ENCODE data around the gene NOL12. TPM values are rescaled to one million over a fixed set of nuclear protein-coding genes. Genes with fewer than 3 reads are reported as not detected.

Gene NOL12
- total RNA-seq, 4 donors from 2014 or later: 44.1 to 143 (median 57.2) TPM

GRCh38 chr22:37697538-37697835 lies 11.3 kb downstream of the NOL12 start:
- WGBS, 2 donors (ENCODE audit: low coverage in 1 of 2): 68% methylated on average over 3 of the region's 3 CpGs; no CpG with 5 or more reads in 1 of the 2 donors
- H3K9me3 ChIP-seq: no peaks in the 10 kb centered on the region
- no peak for DNase-seq
- peaks cover 0 to 4% (median 0%) of the 10 kb centered on the region in 4 donors for H3K36me3 ChIP-seq
- H3K27me3 ChIP-seq: no peaks in the 10 kb centered on the region
- TF ChIP-seq EP300 (IDR thresholded peaks at IDR 0.05; ENCODE audit: low read depth): no peak
- TF ChIP-seq POLR2AphosphoS5 (IDR thresholded peaks at IDR 0.05): no peak
- TF ChIP-seq POLR2A (IDR thresholded peaks at IDR 0.05): no peak
- TF ChIP-seq, protein P1, sequence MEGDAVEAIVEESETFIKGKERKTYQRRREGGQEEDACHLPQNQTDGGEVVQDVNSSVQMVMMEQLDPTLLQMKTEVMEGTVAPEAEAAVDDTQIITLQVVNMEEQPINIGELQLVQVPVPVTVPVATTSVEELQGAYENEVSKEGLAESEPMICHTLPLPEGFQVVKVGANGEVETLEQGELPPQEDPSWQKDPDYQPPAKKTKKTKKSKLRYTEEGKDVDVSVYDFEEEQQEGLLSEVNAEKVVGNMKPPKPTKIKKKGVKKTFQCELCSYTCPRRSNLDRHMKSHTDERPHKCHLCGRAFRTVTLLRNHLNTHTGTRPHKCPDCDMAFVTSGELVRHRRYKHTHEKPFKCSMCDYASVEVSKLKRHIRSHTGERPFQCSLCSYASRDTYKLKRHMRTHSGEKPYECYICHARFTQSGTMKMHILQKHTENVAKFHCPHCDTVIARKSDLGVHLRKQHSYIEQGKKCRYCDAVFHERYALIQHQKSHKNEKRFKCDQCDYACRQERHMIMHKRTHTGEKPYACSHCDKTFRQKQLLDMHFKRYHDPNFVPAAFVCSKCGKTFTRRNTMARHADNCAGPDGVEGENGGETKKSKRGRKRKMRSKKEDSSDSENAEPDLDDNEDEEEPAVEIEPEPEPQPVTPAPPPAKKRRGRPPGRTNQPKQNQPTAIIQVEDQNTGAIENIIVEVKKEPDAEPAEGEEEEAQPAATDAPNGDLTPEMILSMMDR (IDR thresholded peaks at IDR 0.05): no peak
- peaks cover 0 to 22% (median 13%) of the 10 kb centered on the region in 4 donors for H3K4me1 ChIP-seq
- in situ Hi-C loops (cut with MboI; ENCODE audit: low pct_ligation_motif_present in 1 of 4, low pct_unique_long_range_greater_than_20kb in 1 of 4, low sequenced_read_pairs in 3 of 4): loop anchor here in 1 of 4 donors (25.0 kb wide), 1 partner anchor 90 kb away; no protein-coding TSS in a partner anchor
- intact Hi-C loops (cut with DNase I; ENCODE audit: low total_unique reads): no loop called here
- no peak overlapping the region for H3K4me3 ChIP-seq
- peak overlapping the region in 1 of 4 donors; percentile 17 for H3K27ac ChIP-seq

- Histone ChIP-seq H3K36me3 (no peaks in the 10 kb centered on the region), H3K27ac (no peak overlapping the region), H3K9me3 (no peaks in the 10 kb centered on the region), H3K4me1 (peaks cover 0 to 13% (median 6%) of the 10 kb centered on the region in 4 donors), H3K4me3 (no peak overlapping the region), H3K27me3 (no peaks in the 10 kb centered on the region)
- WGBS, 2 donors (ENCODE audit: low coverage in 1 of 2): 63 to 69% methylated on average over 6 to 8 of the region's 8 CpGs
- DNase-seq: no peak
- TF ChIP-seq POLR2A (IDR thresholded peaks at IDR 0.05) (no peak), EP300 (IDR thresholded peaks at IDR 0.05; ENCODE audit: low read depth) (no peak), POLR2AphosphoS5 (IDR thresholded peaks at IDR 0.05) (no peak)
- TF ChIP-seq, protein P1 (IDR thresholded peaks at IDR 0.05): no peak
- in situ Hi-C loops (cut with MboI; ENCODE audit: low pct_ligation_motif_present in 1 of 4, low pct_unique_long_range_greater_than_20kb in 1 of 4, low sequenced_read_pairs in 3 of 4): no loop called here
- intact Hi-C loops (cut with DNase I; ENCODE audit: low total_unique reads): no loop called here
Observed at GRCh38 chr22:37701141-37701786, 15.1 kb downstream of the NOL12 start.

GRCh38 chr22:37703906-37704305 lies 17.8 kb downstream of the NOL12 start:
- H3K27me3 ChIP-seq: no peaks in the 10 kb centered on the region
- no peaks in the 10 kb centered on the region for H3K36me3 ChIP-seq
- no peak overlapping the region for H3K27ac ChIP-seq
- H3K9me3 ChIP-seq: no peaks in the 10 kb centered on the region
- H3K4me3 ChIP-seq: no peak overlapping the region
- no peak for TF ChIP-seq EP300 (IDR thresholded peaks at IDR 0.05; ENCODE audit: low read depth)
- no peak for TF ChIP-seq POLR2AphosphoS5 (IDR thresholded peaks at IDR 0.05)
- TF ChIP-seq, protein P1 (IDR thresholded peaks at IDR 0.05): no peak
- TF ChIP-seq POLR2A (IDR thresholded peaks at IDR 0.05): no peak
- no peaks in the 10 kb centered on the region for H3K4me1 ChIP-seq
- WGBS, 2 donors (ENCODE audit: low coverage in 1 of 2): 81 to 100% methylated on average over 2 to 7 of the region's 7 CpGs
- DNase-seq: no peak
- intact Hi-C loops (cut with DNase I; ENCODE audit: low total_unique reads) (no loop called here), in situ Hi-C loops (cut with MboI; ENCODE audit: low pct_ligation_motif_present in 1 of 4, low pct_unique_long_range_greater_than_20kb in 1 of 4, low sequenced_read_pairs in 3 of 4) (no loop called here)

GRCh38 chr22:37704645-37705044 lies 18.5 kb downstream of the NOL12 start:
- Histone ChIP-seq H3K27me3 (no peaks in the 10 kb centered on the region), H3K4me3 (no peak overlapping the region), H3K4me1 (no peaks in the 10 kb centered on the region), H3K9me3 (no peaks in the 10 kb centered on the region), H3K36me3 (no peaks in the 10 kb centered on the region), H3K27ac (no peak overlapping the region)
- in situ Hi-C loops (cut with MboI; ENCODE audit: low pct_ligation_motif_present in 1 of 4, low pct_unique_long_range_greater_than_20kb in 1 of 4, low sequenced_read_pairs in 3 of 4) (no loop called here), intact Hi-C loops (cut with DNase I; ENCODE audit: low total_unique reads) (no loop called here)
- TF ChIP-seq EP300 (IDR thresholded peaks at IDR 0.05; ENCODE audit: low read depth) (no peak), POLR2A (IDR thresholded peaks at IDR 0.05) (no peak), POLR2AphosphoS5 (IDR thresholded peaks at IDR 0.05) (no peak)
- TF ChIP-seq, protein P1 (IDR thresholded peaks at IDR 0.05): no peak
- WGBS, 2 donors (ENCODE audit: low coverage in 1 of 2): 82 to 89% methylated on average over 3 of the region's 3 CpGs
- DNase-seq: no peak
